Thoracic aorta endothelial cell (primary cell): ENCODE data around the gene PCDH11Y. TPM values are rescaled to one million over a fixed set of nuclear protein-coding genes. Genes with fewer than 3 reads are reported as not detected.

ENCODE experiments used
- small RNA-seq: library from RNA; depleted of rRNA; stranded (forward); fragments of <200 nt; gene quantifications from one replicate; pipeline ENCODE3, GENCODE V24; 2012
- total RNA-seq: library from RNA; depleted of rRNA; stranded (reverse); fragments of >200 nt; gene quantifications from 2 replicates; pipeline ENCODE4 v1.2.3, GENCODE V29; 2012

The PCDH11Y gene
- total RNA-seq = under 0.01 TPM in 1 of 2 replicates, not detected in the other

GRCh38 chrY:5000057-5000456 lies at the start of gene PCDH11Y:
Gene PCDH11Y (plus strand): TSS chrY:5000296. CDS start chrY:5057100, 56,804 bp downstream.

Small RNAs within 50 kb of the gene (small RNA-seq; reads per million reads assigned to genes)
- not detected for gene RNU2-57P
- not detected for gene SNX3P1Y
